GM19025 (cell line): ENCODE measurements around the gene PTGES3.
"Not testable (repeated sequence)": the region's sequence is repeated elsewhere in the genome, so short reads cannot be mapped to it uniquely, and the experiment has no call there.

Experiments used
- ATAC-seq: cut with Tn5 transposase; IDR thresholded peaks from one replicate; pipeline ENCODE4 v1.9.1; 2021; ENCODE audit warnings: mild to moderate bottlenecking, low read depth, moderate library complexity; ENCODE audit not compliant: unreplicated experiment

PTGES3 gene

GRCh38 chr12:56713345-56713744, 25.3 kb upstream of the PTGES3 start:
- no peak for ATAC-seq

DNA sequence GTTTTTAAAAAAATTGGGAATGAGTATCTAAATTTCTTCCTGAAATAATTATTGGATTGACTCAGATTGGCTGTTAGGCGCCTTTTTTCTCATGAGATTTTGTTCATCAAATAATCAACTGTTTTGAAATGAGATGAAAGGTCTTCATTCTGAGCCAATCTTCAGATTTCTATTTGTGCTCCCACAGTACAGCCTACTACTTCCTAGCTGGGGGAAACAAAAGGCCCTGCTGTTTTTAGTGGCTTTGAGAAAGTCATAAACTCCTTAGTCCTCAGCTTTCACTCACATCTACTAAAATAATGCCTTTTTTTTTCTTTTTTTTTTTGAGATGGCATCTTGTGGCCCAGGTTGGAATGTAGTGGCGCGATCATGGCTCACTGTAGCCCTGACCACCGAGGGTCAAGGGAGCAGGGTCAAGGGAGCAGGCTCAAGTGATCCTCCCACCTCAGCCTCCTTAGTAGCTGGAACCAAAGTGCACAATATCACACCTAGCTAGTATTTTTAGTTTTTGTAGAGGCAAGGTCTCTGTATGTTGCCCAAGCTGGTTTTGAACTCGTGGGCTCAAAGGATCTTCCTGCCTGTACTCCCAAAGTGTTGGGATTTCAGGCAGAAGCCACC, 21.8 kb upstream of the PTGES3 start:
- no peak for ATAC-seq

DNA sequence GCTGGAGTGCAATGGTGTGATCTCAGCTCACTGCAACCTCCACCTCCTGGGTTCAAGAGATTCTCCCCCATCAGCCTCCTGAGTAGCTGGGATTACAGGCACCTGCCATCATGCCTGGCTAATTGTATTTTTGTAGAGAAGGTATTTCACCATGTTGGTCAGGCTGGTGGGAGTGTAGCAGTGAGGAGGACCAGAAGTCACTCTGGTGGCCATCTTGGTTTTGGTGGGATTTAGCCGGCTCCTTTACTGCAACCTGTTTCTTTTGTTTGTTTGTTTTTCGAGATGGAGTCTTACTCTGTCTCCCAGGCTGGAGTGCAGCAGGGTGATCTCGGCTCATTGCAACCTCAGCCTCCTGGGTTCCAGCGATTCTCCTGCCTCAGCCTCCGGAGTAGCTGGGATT, 16.4 kb upstream of the PTGES3 start:
- ATAC-seq: not testable (repeated sequence)

- ATAC-seq: no peak
These were observed 11.1 kb upstream of the PTGES3 start for GRCh38 chr12:56699020-56699661.

GRCh38 chr12:56695327-56696101, 7.4 kb upstream of the PTGES3 start:
- no peak for ATAC-seq

GRCh38 chr12:56694161-56694560, 6.1 kb upstream of the PTGES3 start:
- no peak for ATAC-seq

- no peak for ATAC-seq
These were observed 694 bp upstream of the PTGES3 start for GRCh38 chr12:56688846-56689109.

- ATAC-seq: no peak
These were observed 608 bp downstream of the PTGES3 start for GRCh38 chr12:56687223-56688128.

- no peak for ATAC-seq
These were observed 3.2 kb downstream of the PTGES3 start for GRCh38 chr12:56684745-56685359.

DNA sequence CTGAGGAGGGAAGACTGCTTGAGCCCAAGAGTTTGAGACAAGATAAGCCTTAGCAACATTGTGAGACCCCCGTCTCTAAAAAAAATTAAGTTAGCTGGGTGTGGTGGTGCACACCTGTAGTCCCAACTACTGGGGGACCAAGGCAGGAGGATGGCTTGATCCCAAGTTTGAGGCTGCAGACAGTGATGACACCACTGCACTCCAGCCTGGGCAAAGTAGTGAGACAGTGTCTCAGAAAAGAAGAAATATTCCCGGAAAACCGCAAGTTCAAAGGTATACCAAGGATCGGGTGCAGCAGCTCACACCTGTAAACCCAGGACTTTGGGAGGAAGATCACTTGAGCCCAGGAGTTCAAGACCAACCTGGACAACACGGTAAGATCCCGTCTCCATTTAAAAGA, 5.8 kb downstream of the PTGES3 start:
- ATAC-seq: no peak

GRCh38 chr12:56679883-56680575, 8.1 kb downstream of the PTGES3 start:
- ATAC-seq: no peak

- no peak for ATAC-seq
These were observed 9.2 kb downstream of the PTGES3 start for GRCh38 chr12:56678852-56679251.

DNA sequence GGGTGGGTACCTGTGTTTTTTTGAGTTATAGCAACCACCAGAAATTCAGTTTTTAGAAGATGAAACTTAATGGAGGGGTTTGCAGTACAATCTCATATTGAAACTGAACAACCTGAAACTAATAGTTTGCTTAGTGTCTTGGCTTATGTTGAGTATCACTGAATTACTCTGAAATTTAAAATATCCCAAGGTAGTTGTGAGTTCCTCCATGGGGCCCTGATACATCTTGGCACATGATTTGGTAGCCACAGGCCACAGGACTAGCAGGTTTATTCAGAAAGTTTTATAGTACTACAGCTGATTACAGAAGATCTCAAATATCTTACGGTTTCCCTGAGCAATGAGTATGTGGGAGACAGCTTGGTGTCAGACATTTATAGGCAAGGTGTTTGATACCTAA, 10.4 kb downstream of the PTGES3 start:
- ATAC-seq: no peak

DNA sequence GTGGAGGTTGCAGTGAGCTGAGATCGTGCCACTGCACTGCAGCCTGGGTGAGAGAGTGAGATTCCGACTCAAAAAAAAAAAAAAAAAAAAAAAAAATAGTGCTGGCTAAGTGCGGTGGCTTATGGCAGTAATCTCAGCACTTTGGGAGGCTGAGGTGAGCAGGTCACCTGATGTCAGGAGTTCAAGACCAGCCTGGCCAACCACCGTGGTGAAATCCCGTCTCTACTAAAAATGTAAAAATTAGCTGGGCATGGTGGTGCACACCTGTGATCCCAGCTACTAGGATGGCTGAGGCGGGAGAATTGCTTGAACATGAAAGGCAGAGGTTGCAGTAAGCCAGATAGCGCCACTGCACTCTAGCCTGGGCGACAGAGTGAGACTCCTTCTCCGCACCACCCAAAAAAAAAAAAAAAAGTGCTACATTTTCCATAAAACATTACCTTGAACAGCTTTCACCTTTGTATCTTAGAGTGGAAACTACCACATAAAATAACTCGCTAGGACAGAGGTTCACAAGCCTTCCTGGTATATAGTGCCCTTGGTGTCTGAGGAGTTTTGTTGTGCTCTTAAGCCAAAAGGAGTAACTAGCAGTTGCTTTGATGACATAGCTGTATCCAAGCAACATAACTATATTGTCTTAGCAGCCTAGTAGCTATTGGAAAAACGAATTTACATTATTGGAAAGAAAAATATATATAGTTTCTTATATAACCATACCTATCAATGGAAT, 11.1 kb downstream of the PTGES3 start:
- ATAC-seq: no peak

- ATAC-seq: no peak
These were observed 16.5 kb downstream of the PTGES3 start for GRCh38 chr12:56671608-56672007.

- ATAC-seq: no peak
These were observed 17.2 kb downstream of the PTGES3 start for GRCh38 chr12:56670836-56671235.

DNA sequence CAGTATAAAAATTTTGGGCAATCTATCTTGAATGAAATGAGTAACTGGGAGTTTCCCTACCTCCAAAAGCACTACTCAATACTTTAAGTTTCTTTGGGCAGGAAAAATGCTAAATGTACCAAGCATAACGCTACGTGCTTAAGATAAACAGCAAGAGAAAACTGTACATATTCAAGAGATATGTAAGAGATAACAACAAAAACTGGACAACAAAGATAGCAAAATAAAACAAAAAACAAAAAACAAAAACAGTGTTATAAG, 20.0 kb downstream of the PTGES3 start:
- ATAC-seq: no peak

GRCh38 chr12:56661979-56662638, 26.0 kb downstream of the PTGES3 start:
- ATAC-seq: no peak

DNA sequence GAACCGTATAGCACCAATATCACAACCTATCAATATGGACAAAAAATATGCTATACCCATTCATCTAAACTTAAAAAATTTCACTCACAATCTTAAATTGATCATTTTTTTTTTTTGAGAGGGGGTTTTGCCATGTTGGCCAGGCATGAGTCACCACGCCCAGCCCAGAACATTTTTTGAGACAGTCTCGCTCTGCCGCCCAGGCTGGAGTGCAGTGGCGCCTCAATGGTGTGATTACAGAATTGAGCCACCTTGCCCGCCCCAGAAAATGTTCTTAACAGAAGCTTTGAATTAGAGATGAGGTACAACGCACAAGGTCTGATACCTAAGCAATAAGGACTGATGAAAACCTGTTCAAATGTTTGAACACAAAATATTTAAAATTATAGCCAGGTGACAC, 26.5 kb downstream of the PTGES3 start:
- no peak for ATAC-seq
